PC-9 (cell line): ENCODE measurements around the gene NYAP1.

Source experiments
- EZH2 ChIP-seq: fragments of 200-600 bp; sonication (generic); IDR thresholded peaks from 2 replicates; pipeline ENCODE4 v1.8.0; 2017; ENCODE audit warnings: antibody characterized with exemption, low read depth
- TF ChIP-seq, protein P1 (sequence below): fragments of 200-600 bp; sonication (generic); conservative IDR thresholded peaks from 2 replicates; pipeline ENCODE4 v1.6.1; 2017; ENCODE audit warnings: mixed run types, antibody characterized with exemption, mild to moderate bottlenecking, moderate library complexity

DNA sequence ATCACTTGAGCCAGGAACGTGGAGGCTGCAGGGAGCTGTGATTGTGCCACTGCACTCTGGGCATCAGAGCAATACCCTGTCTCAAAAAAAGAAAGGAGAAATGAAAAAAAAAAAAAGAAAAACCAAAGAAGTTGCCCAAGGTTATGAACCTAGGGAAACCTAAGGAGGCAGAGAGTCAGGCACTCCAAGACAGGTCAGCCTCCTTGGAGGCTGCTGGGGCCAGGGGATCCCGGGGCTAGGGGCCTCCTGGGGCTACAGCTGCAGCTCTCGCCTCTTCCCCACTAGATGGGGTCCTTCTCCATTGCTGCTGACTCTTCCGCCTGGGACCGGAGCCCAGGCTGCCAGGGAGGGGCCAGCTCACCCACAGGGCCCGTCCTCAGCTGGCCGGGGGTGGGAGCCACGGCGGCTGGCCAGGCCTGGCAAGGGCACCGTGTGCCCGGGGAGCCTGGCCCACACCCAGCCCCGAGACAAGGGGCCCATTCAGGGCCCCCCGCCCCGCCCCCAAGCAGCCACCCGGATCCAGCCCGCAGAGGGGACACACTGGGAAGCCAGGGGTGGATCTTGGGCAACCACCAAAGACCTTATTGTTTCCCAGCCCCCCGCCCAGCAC, 17.9 kb upstream of the NYAP1 start:
- TF ChIP-seq, protein P1, sequence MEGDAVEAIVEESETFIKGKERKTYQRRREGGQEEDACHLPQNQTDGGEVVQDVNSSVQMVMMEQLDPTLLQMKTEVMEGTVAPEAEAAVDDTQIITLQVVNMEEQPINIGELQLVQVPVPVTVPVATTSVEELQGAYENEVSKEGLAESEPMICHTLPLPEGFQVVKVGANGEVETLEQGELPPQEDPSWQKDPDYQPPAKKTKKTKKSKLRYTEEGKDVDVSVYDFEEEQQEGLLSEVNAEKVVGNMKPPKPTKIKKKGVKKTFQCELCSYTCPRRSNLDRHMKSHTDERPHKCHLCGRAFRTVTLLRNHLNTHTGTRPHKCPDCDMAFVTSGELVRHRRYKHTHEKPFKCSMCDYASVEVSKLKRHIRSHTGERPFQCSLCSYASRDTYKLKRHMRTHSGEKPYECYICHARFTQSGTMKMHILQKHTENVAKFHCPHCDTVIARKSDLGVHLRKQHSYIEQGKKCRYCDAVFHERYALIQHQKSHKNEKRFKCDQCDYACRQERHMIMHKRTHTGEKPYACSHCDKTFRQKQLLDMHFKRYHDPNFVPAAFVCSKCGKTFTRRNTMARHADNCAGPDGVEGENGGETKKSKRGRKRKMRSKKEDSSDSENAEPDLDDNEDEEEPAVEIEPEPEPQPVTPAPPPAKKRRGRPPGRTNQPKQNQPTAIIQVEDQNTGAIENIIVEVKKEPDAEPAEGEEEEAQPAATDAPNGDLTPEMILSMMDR, result no peak
- TF ChIP-seq EZH2, result no peak
